GM18508 (cell line): ENCODE results near the gene ADORA1.

Source experiments
- ATAC-seq: cut with Tn5 transposase; IDR thresholded peaks from one replicate; pipeline ENCODE4 v1.9.1; 2021; ENCODE audit warnings: moderate number of reproducible peaks; ENCODE audit not compliant: insufficient read depth, unreplicated experiment

Gene ADORA1

GRCh38 chr1:203181586-203182386, 54.3 kb downstream of the ADORA1 start:
- ATAC-seq: no peak

- no peak for ATAC-seq
Observed at GRCh38 chr1:203182387-203182953, 54.9 kb downstream of the ADORA1 start.

GRCh38 chr1:203183828-203184227, 56.3 kb downstream of the ADORA1 start:
- no peak for ATAC-seq

- ATAC-seq: no peak
Observed at GRCh38 chr1:203184467-203184866, 56.9 kb downstream of the ADORA1 start.

GRCh38 chr1:203185061-203185461, 57.5 kb downstream of the ADORA1 start:
- no peak for ATAC-seq

GRCh38 chr1:203185585-203185984, 58.1 kb downstream of the ADORA1 start:
- no peak for ATAC-seq

- no peak for ATAC-seq
Observed at GRCh38 chr1:203186091-203186445, 58.5 kb downstream of the ADORA1 start.

- ATAC-seq: no peak
Observed at GRCh38 chr1:203186446-203187303, 59.1 kb downstream of the ADORA1 start, which contains the start of gene CHI3L1. Gene CHI3L1, minus strand, starts transcription at chr1:203186704. Its CDS starts 81 bp downstream, at chr1:203186623.

GRCh38 chr1:203187304-203187685, 59.8 kb downstream of the ADORA1 start:
- ATAC-seq: no peak

GRCh38 chr1:203187689-203188264, 60.3 kb downstream of the ADORA1 start:
- ATAC-seq: no peak

GRCh38 chr1:203188686-203189232, 61.2 kb downstream of the ADORA1 start:
- ATAC-seq: no peak

GRCh38 chr1:203189951-203190352, 62.4 kb downstream of the ADORA1 start:
- no peak for ATAC-seq

- ATAC-seq: no peak
Observed at GRCh38 chr1:203190949-203191348, 63.4 kb downstream of the ADORA1 start.

GRCh38 chr1:203196371-203196770, 68.8 kb downstream of the ADORA1 start:
- ATAC-seq: no peak

GRCh38 chr1:203197625-203198024, 70.1 kb downstream of the ADORA1 start:
- no peak for ATAC-seq

- no peak for ATAC-seq
Observed at GRCh38 chr1:203199002-203199401, 71.5 kb downstream of the ADORA1 start.

GRCh38 chr1:203199481-203199815, 71.9 kb downstream of the ADORA1 start:
- ATAC-seq: no peak

- no peak for ATAC-seq
Observed at GRCh38 chr1:203199816-203200571, 72.5 kb downstream of the ADORA1 start.

- ATAC-seq: no peak
Observed at GRCh38 chr1:203200916-203201315, 73.4 kb downstream of the ADORA1 start.
